ENCODE measurements around the gene MYO7A.

Gene MYO7A

DNA sequence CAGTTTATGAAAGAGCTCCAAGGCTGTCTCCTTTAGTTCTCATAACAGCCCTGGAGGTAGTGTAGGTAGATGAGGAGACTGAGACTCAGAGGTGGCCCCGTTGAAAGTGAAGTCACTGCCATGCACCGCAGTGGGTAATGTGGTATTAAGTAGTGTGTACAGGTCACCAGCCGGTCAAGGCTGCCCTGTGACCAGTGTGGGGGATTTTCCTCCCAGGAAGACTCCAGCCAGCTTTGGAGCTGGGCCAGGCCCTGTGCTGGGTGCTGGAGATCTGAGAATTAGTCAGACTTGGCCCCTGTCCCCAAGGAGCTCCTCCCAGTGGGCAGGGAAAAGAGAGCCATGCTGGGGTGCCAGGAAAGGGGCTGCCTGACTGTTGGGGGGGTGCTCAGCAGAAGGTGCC is 20.1 kb upstream of the MYO7A start:
- no peak for DNase-seq (ENCODE audit: low spot score)
- in situ Hi-C loops (cut with MboI; ENCODE audit: low pct_unique_long_range_greater_than_20kb, low sequenced_read_pairs, unreplicated experiment), result no loop called here
- TF ChIP-seq, protein P1, sequence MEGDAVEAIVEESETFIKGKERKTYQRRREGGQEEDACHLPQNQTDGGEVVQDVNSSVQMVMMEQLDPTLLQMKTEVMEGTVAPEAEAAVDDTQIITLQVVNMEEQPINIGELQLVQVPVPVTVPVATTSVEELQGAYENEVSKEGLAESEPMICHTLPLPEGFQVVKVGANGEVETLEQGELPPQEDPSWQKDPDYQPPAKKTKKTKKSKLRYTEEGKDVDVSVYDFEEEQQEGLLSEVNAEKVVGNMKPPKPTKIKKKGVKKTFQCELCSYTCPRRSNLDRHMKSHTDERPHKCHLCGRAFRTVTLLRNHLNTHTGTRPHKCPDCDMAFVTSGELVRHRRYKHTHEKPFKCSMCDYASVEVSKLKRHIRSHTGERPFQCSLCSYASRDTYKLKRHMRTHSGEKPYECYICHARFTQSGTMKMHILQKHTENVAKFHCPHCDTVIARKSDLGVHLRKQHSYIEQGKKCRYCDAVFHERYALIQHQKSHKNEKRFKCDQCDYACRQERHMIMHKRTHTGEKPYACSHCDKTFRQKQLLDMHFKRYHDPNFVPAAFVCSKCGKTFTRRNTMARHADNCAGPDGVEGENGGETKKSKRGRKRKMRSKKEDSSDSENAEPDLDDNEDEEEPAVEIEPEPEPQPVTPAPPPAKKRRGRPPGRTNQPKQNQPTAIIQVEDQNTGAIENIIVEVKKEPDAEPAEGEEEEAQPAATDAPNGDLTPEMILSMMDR (IDR thresholded peaks at IDR 0.05; ENCODE audit: extremely low read depth, insufficient read depth, missing control alignments), result no peak

- DNase-seq (ENCODE audit: low spot score), result no peak
- in situ Hi-C loops (cut with MboI; ENCODE audit: low pct_unique_long_range_greater_than_20kb, low sequenced_read_pairs, unreplicated experiment), result no loop called here
- TF ChIP-seq, protein P1 (IDR thresholded peaks at IDR 0.05; ENCODE audit: extremely low read depth, insufficient read depth, missing control alignments), result no peak
Observed at GRCh38 chr11:77108436-77108835, 19.6 kb upstream of the MYO7A start.

- no peak for DNase-seq (ENCODE audit: low spot score)
- in situ Hi-C loops (cut with MboI; ENCODE audit: low pct_unique_long_range_greater_than_20kb, low sequenced_read_pairs, unreplicated experiment), result no loop called here
- TF ChIP-seq, protein P1 (IDR thresholded peaks at IDR 0.05; ENCODE audit: extremely low read depth, insufficient read depth, missing control alignments), result no peak
Observed at GRCh38 chr11:77109236-77110019, 18.6 kb upstream of the MYO7A start.

DNA sequence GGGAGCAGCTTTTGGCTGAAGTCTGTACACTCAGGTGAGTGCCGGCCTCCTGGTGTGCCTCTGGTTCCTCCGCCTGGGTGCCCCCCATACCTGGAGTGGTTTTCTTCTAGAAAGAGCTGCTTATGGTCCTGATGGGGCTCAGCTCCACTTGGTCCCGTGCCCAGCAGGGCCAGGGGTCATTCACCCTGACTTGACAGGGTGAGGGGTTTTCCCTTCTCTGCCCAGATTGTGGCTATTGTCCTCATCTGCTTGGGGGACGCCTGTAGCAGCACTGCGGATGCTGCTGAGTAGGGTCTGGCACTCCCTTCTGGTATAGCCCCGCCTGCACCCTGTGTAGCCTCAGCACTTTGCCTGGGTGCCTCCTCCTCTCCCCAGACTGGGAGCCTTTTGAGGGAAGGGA is 17.2 kb upstream of the MYO7A start:
- in situ Hi-C loops (cut with MboI; ENCODE audit: low pct_unique_long_range_greater_than_20kb, low sequenced_read_pairs, unreplicated experiment), result no loop called here
- TF ChIP-seq, protein P1 (IDR thresholded peaks at IDR 0.05; ENCODE audit: extremely low read depth, insufficient read depth, missing control alignments), result no peak
- no peak for DNase-seq (ENCODE audit: low spot score)

GRCh38 chr11:77111277-77111676 is 16.8 kb upstream of the MYO7A start:
- DNase-seq (ENCODE audit: low spot score), result no peak
- in situ Hi-C loops (cut with MboI; ENCODE audit: low pct_unique_long_range_greater_than_20kb, low sequenced_read_pairs, unreplicated experiment), result no loop called here
- TF ChIP-seq, protein P1 (IDR thresholded peaks at IDR 0.05; ENCODE audit: extremely low read depth, insufficient read depth, missing control alignments), result no peak

- TF ChIP-seq, protein P1 (IDR thresholded peaks at IDR 0.05; ENCODE audit: extremely low read depth, insufficient read depth, missing control alignments), result no peak
- in situ Hi-C loops (cut with MboI; ENCODE audit: low pct_unique_long_range_greater_than_20kb, low sequenced_read_pairs, unreplicated experiment), result no loop called here
- no peak for DNase-seq (ENCODE audit: low spot score)
Observed at GRCh38 chr11:77111946-77112345, 16.1 kb upstream of the MYO7A start.
